Neuron (in vitro differentiated cells): Measurements from ENCODE around the gene MARCHF4.

Source experiments
- H2AFZ ChIP-seq: one replicate; pipeline ENCODE4 v1.6.1; 2013; ENCODE audit warnings: low read depth, mild to moderate bottlenecking, inconsistent platforms, low read length, moderate library complexity
- H3K27me3 ChIP-seq: one replicate; pipeline ENCODE4 v1.6.1; 2013; ENCODE audit warnings: low read length; ENCODE audit not compliant: insufficient read depth
- H3K36me3 ChIP-seq: one replicate; pipeline ENCODE4 v1.6.1; 2013; ENCODE audit warnings: low read length; ENCODE audit not compliant: insufficient read depth
- H3K4me1 ChIP-seq: one replicate; pipeline ENCODE4 v1.6.1; 2013; ENCODE audit warnings: low read length; ENCODE audit not compliant: insufficient read depth
- H3K4me3 ChIP-seq: 2 replicates; pipeline ENCODE4 v1.5.1; 2013; ENCODE audit warnings: mild to moderate bottlenecking, low read length, moderate library complexity
- H3K9me3 ChIP-seq: one replicate; pipeline ENCODE4 v1.6.1; 2013; ENCODE audit warnings: low read length

MARCHF4 gene, protein sequence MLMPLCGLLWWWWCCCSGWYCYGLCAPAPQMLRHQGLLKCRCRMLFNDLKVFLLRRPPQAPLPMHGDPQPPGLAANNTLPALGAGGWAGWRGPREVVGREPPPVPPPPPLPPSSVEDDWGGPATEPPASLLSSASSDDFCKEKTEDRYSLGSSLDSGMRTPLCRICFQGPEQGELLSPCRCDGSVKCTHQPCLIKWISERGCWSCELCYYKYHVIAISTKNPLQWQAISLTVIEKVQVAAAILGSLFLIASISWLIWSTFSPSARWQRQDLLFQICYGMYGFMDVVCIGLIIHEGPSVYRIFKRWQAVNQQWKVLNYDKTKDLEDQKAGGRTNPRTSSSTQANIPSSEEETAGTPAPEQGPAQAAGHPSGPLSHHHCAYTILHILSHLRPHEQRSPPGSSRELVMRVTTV

DNA sequence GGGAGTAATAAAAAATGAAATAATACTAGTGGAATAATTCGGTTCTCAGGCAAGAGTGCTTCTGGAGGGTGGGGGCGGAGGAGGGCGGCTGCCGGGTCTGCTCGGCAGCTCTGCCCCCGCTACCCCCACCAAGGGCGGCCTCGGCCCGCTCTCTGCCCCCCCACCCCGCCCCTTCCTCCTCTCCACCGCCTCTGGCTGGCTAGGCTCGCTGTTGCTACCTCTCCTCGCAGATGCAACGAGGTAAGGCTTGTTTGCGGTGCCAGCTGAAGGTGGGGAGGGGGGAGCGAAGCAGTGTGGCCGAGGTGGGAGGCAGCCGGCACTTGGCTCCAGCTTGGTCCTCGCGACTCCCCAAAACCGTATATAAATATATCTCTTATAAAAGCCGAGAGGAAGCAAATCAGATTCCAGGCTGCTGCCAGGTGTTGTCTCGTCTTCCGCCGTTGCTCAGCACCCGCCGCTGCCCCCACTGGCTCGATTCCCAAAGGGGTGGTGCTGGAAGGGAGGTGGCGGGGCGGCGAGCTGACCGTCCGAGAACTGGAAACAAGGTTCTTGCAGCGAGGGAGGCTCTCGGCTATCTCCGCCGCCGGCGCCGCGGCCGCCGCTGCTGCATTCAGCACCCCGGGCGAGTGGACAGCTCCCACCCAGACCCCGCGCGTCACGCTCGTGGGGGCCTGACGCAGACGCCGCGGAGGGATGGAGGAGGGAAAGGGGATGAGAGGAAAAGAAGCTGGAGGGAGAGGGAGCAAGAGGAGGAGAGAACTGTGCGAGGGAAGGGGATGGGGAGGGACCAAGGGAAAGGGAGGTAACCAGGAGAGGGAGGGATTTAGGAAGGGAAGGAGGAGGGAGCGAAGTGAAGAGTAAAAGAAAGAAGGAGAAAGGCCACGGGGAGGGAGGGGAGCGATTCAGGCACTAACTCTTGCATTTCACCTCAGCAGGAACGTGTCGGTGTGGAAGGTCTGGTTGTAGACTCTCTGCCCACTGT lies at the start of gene MARCHF4:
Gene MARCHF4, minus strand, starts transcription at position 763 of the 982 bp plus-strand sequence. CDS start 2,223 bp downstream, outside the sequence.
- Histone ChIP-seq H3K27me3 (peaks cover 30% of the 10 kb centered on the region), H3K9me3 (no peaks in the 10 kb centered on the region), H3K36me3 (no peaks in the 10 kb centered on the region), H3K4me3 (peak within 1 kb of the TSS; percentile 36), H2AFZ (no peak within 1 kb of the TSS), H3K4me1 (peaks cover 15% of the 10 kb centered on the region)

DNA sequence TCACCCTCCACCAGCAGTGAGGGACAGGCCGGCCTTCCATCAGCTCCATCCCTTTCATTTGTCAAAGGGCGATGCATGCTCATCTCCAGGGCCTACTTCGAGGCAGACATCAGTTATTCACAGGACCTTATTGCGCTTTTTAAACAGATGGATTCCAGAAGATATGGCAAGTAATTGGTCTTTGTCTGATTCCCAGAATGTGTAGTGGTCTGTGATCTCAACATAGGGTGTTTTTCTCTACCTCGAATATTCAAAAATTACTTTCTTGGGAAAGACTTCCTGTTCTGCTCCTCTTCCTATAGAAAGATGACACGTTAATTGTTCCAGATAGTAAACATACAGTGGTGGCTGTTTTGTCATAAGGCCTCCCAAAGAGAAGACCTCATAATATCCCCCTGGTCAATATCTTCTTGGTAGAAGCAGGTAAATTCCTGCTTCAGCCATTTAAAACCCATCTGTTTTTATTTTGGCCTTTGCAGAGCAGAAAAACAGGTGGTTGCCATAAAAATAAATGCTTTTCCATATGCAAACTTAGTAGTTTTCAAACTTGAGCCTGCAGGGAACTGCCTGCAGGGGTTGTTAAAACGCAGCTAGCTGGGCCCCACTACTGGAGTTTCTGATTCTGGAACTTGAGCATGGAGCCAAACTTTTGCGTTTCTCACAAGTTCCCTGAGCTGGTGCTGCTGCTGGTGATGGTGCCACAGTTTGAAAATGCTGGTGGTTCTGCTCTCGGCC lies 48.3 kb upstream of the MARCHF4 start:
- no peaks in the 10 kb centered on the region for H3K27me3 ChIP-seq
- H3K36me3 ChIP-seq: peaks cover 70% of the 10 kb centered on the region
- H2AFZ ChIP-seq: no peak overlapping the region
- H3K4me1 ChIP-seq: no peaks in the 10 kb centered on the region
- H3K9me3 ChIP-seq: peaks cover 19% of the 10 kb centered on the region
- no peak overlapping the region for H3K4me3 ChIP-seq

DNA sequence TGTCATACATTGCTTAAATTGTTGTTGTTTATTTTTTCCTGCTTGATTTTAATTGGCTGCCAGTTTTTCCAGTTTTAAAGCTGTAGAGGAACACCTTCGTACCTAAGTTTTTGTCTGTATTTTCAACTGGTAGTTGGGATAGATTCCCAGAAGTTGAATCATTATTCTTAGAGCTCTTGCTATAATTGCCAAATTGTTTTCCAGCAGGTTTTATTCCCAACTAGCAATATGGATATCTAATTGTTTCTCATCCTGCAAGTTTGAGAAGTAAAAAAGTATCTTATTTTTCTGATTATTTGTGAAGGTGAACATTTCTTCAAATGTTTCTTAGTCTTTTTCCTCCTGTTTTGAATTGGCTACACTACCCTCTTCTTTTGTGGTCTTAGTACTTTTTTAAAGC lies 46.7 kb upstream of the MARCHF4 start:
- no peak overlapping the region for H2AFZ ChIP-seq
- H3K36me3 ChIP-seq: peaks cover 66% of the 10 kb centered on the region
- no peaks in the 10 kb centered on the region for H3K27me3 ChIP-seq
- H3K4me3 ChIP-seq: no peak overlapping the region
- H3K9me3 ChIP-seq: peaks cover 8% of the 10 kb centered on the region
- H3K4me1 ChIP-seq: no peaks in the 10 kb centered on the region

DNA sequence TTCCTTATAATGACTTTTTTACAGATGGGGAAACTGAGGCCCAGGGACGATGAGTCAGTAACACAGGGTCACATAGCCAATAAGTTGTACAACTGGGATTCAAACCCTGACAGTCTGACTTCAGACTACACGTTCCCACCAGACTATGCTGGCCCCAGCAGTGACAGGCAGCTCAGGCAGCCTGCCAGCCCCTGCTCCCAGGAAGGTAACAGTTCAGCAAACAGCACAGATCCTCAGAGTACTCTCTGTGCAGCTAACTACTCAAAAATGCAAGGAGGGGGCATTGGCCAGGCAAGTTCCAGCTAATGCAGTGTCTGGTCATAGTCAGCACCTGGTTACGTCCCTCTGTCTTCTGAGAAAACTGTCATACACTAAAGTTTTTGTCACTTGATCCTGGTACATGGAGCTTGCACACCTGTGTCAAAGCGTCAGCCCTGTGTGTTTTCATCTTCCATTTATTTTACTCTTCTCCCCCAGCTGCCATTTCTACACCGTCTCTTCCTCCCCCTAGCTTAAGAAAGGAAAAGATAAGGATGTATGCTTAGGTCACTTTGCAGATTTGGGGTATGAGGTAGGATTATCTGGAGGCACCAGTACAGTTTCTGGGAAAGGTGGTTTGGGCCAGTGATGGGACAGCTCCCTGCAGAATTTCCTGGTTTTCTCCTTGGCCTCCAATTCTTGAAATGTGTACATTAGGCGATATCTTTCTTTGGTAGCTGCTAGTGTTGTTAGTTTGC lies 44.5 kb upstream of the MARCHF4 start:
- Histone ChIP-seq H3K9me3 (no peaks in the 10 kb centered on the region), H3K4me1 (peaks cover 5% of the 10 kb centered on the region), H2AFZ (no peak overlapping the region), H3K36me3 (peaks cover 44% of the 10 kb centered on the region), H3K27me3 (no peaks in the 10 kb centered on the region), H3K4me3 (no peak overlapping the region)

DNA sequence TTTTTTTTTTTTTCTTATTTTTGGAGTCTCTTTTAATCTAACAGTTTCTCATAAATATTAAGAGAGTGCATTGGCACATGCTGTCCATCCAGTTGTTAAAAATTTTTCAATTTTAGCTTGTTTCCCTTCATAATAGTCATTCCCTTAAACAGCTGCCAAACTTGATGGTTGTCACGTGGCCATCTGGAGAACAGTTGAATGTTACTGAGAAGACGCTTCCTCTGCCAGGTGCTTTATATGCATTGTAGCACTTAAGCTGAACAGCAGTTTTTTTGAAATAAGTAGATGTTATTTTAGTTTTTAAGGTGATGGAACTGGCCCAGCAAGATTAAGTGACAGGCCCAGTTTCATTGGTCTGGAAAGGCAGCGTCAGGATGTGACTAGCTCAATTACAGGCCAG lies 43.3 kb upstream of the MARCHF4 start:
- peaks cover 5% of the 10 kb centered on the region for H3K4me1 ChIP-seq
- H2AFZ ChIP-seq: no peak overlapping the region
- no peaks in the 10 kb centered on the region for H3K27me3 ChIP-seq
- no peaks in the 10 kb centered on the region for H3K9me3 ChIP-seq
- H3K36me3 ChIP-seq: peaks cover 34% of the 10 kb centered on the region
- no peak overlapping the region for H3K4me3 ChIP-seq

DNA sequence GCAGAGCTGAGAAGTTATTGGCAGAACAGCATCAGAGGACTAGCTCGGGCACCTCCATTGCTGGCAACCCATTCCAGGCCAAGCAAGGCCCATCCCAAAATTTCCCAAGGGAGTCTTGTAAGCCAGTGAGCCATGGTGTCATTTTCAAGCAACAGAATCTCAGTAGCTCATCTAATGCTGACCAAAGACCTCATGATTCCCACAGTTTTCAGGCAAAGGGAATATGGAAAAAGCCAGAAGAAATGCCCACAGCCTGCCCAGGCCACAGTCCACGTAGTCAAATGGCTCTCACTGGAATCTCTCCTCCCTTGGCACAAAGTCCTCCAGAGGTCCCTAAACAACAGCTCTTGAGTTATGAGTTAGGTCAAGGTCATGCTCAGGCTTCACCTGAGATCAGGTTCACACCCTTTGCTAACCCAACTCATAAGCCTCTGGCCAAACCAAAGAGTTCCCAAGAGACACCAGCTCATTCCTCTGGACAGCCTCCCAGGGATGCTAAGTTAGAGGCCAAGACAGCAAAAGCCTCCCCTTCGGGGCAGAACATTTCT lies 42.6 kb upstream of the MARCHF4 start:
- no peaks in the 10 kb centered on the region for H3K9me3 ChIP-seq
- no peak overlapping the region for H3K4me3 ChIP-seq
- H3K36me3 ChIP-seq: peaks cover 28% of the 10 kb centered on the region
- H3K27me3 ChIP-seq: no peaks in the 10 kb centered on the region
- peaks cover 5% of the 10 kb centered on the region for H3K4me1 ChIP-seq
- H2AFZ ChIP-seq: no peak overlapping the region

DNA sequence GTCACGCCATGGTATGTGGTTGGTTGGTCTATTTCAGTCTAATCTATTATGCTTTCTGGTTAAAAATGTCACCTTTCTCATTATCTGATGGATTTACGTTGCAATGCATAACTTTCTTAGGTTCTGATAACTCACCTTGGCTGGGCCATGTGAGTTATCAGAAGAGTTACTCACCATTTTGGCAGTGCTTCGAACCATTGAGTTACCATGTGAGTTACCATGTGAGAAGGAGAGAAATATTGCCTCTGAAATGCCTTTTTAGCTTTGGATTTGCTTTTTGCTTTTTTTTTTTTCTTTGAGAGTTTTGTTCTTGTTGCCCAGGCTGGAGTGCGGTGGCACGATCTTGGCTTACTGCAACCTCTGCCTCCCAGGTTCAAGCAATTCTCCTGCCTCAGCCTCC lies 41.6 kb upstream of the MARCHF4 start:
- Histone ChIP-seq H3K9me3 (no peaks in the 10 kb centered on the region), H3K36me3 (peaks cover 23% of the 10 kb centered on the region), H3K4me3 (no peak overlapping the region), H3K27me3 (no peaks in the 10 kb centered on the region), H3K4me1 (peaks cover 5% of the 10 kb centered on the region), H2AFZ (no peak overlapping the region)

DNA sequence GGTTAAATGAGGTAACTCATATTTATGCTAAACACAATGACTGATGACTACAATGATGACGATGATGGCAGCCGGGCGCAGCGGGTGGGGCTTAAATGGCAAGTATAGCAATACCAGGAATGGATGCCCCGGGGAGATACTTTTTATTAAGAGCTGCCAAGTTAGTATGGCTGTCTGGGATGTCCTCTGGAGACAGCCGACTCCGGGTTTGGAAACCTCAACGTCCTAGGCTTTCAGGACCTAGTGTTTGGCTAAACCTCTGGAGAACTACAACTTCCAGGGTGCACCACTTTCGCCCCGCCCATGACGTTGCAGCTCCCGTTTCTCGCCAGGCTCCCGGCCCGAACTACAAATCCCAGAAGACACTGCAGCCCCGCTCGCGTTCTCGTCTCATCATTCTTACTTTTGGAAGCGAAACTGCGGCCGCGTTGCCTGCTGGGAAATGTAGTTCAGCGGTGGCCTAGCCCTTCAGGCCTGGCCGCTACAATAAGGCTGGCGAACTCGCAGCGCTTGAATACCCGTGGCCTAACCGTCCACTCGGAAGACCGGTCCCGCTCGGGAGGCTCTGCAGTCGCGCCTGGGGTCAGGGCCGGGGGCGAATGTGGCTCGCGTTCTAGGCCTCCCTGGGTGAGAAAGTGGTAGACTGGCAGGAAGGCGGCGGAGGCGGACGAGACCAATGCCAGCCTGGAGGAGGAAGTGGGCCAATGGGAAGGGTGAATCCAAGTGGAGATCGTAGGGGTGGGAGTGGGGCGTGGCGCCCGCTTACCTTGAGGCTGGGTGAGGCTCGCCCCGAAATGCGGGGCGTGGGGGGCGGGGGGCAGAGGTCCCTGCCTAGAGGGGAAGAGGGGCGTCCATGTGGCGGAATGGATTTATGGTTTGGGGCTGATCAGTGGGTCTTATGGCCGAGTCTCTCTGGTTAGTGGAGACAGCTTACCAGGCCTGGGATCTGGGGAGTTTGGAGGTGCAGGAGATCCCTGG lies 40.0 kb upstream of the MARCHF4 start, which contains the start of gene SMARCAL1:
Gene SMARCAL1, plus strand, starts transcription at position 463 of the 978 bp plus-strand sequence. CDS start 2,221 bp downstream, outside the sequence.
- H3K27me3 ChIP-seq: no peaks in the 10 kb centered on the region
- no peaks in the 10 kb centered on the region for H3K9me3 ChIP-seq
- H3K4me3 ChIP-seq: peak within 1 kb of the TSS; percentile 86
- peaks cover 5% of the 10 kb centered on the region for H3K4me1 ChIP-seq
- H3K36me3 ChIP-seq: peaks cover 23% of the 10 kb centered on the region
- H2AFZ ChIP-seq: peak within 1 kb of the TSS; percentile 65

DNA sequence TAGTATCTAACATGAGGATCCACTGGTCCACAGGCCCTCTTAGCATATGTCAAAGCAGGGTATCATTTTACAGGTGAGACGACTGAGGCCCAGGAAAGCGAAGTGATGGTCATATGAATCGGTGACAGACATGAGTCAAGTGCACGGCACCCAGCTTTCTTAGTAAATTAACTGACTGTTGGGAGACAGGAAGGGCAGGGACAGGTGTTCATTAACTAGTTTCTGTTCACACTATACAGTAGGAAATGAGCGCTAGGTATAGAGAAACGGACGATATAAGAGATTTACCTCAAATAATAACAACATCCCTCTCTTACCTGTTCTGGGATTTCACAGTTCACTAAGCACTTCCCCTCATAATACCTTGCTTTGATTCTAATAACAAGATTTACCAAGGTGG lies 38.3 kb upstream of the MARCHF4 start:
- no peak overlapping the region for H2AFZ ChIP-seq
- H3K9me3 ChIP-seq: no peaks in the 10 kb centered on the region
- peaks cover 12% of the 10 kb centered on the region for H3K36me3 ChIP-seq
- no peaks in the 10 kb centered on the region for H3K27me3 ChIP-seq
- peaks cover 5% of the 10 kb centered on the region for H3K4me1 ChIP-seq
- no peak overlapping the region for H3K4me3 ChIP-seq

DNA sequence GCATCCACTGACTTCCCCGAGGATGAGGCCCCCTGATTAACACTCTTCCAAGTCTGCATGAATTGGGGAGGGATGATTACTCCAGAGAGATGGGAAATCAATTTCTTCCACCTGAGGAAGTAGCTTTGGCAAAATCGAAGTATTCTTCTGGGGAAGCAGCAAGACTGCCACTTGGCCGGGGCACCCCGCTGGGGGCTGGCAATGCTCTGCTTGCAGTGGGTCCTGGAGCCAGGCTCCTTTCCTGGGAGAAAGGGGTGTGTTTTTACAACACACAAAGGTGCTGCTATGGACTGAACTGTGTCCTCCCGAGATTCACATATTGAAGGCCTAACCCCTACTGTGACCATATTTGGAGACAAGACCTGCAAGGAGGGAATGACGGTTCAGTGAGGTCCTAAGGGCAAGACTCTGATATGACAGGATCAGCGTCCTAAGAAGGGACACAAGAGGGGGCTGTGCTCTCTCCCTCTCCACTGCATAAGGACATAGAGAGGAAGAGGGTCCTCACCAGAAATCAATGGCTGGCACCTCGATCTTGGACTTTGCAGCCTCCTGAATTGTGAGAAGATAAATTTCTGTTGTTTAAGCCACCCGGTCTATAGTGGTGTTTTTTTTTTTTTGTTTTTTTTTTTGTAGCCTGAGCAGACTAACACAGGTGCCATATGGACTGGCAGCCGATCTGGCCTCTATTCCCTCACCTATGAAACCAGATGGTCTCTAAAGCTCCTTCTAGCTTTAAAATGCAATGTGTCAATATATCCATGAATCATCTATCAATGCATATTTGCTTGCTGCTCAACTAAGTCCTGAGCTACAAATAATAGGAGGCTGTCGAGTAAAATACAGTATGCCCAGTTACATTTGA lies 36.4 kb upstream of the MARCHF4 start:
- H2AFZ ChIP-seq: no peak overlapping the region
- no peaks in the 10 kb centered on the region for H3K27me3 ChIP-seq
- H3K4me1 ChIP-seq: peaks cover 5% of the 10 kb centered on the region
- no peak overlapping the region for H3K4me3 ChIP-seq
- no peaks in the 10 kb centered on the region for H3K9me3 ChIP-seq
- no peaks in the 10 kb centered on the region for H3K36me3 ChIP-seq
